Activated CD4-positive, alpha-beta T cell treated with anti-CD3 and anti-CD28 coated beads for 4 hours (primary cell): ENCODE measurements around the gene COQ8A.

Experiments used
- DNase-seq, 2 donors: peaks; one replicate each; pipeline ENCODE4 v3.0.0-alpha.2; 2020

The COQ8A gene

DNA sequence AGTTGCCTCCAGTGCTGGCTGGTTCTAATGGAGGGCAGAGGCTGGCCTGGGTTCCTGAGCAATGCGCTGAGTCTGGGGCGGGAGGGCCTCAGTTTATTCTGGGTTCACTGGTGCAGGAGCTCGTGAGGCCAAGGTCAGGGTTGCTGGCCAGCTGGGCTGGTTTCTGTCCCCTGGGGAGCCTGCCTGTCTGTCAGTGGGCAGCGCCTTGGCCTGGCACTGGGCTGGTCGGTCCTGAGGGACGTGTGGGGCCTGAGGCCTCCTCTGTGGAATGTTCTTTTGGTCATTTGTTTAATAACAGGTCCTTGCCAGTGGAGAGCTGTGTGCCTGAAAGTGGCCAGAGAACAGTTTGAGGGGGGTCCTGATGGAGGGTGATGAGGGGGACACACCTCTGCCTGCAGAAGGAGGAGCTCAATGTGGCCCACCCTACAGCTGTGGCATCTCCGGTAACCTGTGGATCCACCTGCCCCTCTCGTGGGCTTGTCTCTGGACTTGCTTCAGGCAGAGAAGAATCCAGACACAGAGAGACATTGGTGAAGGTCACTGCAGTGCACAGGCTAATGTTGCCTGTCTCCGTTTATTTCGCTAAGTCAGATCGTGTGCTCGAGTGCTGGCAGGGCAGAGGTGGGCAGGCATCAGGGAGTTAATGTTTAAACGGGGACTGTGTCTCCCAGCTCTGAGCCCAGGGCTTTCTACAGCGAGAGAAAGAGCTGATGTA is 34.6 kb downstream of the COQ8A start:
- DNase-seq, result no peak

GRCh38 chr1:226975259-226976250 is 35.5 kb downstream of the COQ8A start:
- no peak for DNase-seq

DNA sequence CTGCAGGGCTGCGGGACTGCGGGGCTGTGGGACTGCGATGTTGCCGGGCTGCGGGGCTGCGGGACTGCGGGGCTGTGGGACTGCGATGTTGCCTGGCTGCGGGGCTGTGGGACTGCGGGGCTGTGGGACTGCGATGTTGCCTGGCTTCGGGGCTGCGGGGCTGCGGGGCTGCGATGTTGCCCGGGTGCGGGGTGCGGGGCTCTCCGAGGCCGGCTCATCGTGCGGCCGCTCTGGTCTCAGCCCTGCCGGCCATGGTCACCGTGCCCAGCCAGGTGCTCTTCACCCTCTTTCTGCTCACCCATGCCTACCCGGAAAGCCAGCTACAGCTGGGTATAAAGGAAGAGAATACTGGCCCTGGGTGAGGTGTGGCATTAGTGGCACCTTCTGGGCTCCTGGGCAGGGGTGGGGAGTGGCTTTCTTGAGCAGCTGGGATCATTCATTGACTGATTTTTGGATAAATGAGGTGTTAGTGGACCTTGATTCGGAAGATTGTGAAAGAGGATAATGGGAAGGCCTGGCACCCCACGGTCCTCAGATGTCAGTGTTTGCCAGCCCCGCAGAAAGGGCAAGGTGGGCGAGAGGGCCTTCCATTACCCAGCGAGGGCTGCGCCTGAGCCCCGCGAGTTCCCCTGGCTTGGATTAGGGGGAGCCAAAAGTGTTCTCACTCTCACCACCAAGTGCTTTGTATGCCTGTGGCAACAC is 36.3 kb downstream of the COQ8A start:
- no peak for DNase-seq

- no peak for DNase-seq
Measured at GRCh38 chr1:226976978-226977642, 37.0 kb downstream of the COQ8A start.

GRCh38 chr1:226977643-226978431 is 37.7 kb downstream of the COQ8A start:
- DNase-seq, result no peak

DNA sequence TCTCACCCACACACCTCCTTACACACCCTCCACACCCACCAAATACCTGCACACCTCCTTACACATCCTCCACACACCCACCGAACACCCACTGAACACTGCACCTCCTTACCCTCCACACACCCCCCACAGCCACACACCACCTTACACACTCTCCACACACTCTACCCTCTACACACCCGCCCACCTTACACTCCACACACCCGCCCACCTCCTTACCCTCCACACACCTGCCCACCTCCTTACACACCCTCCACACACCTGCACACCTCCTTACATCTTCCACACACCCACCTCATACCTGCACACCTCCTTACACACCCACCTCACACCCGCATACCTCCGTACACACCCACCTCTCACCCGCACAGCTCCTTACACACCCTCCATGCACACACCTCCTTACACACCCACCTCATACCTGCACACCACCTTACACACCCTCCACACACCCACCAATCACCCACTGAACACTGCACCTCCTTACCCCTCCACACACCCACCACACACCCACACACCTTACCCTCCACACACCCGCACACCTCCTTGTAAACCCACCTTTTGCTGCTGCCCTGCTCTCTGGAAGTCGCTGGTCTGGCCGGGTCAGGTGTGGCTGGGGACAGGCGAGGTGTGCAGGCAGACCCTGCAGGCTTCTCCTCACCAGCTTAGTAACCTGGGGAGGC is 38.5 kb downstream of the COQ8A start:
- DNase-seq, result no peak

- DNase-seq, result no peak
Measured at GRCh38 chr1:226979115-226979516, 39.0 kb downstream of the COQ8A start.

- DNase-seq, result no peak
Measured at GRCh38 chr1:226979517-226980121, 39.5 kb downstream of the COQ8A start.

GRCh38 chr1:226980122-226980560 is 40.0 kb downstream of the COQ8A start:
- no peak for DNase-seq

- no peak for DNase-seq
Measured at GRCh38 chr1:226980565-226981385, 40.7 kb downstream of the COQ8A start.

DNA sequence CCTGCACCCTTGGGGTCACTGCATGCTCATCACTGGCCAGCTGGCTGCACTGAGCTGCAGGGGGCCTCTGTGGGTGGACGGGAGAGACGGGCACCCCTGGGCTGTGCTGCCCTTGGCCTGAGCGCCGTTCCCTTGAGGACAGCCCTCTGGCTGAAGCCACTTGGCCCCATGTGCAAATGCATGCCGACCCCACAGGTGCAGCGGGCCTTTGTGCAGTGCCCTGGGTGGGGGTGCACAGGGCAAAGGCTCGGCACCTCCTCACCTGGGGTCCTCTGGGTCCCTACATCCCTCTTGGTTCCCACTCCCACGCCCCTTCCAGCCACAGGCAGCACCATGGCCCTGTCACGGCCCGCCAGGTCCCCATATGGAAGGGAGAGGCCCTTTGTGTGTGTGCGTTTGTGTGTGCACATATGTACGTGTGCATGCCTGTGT is 41.3 kb downstream of the COQ8A start:
- no peak for DNase-seq

DNA sequence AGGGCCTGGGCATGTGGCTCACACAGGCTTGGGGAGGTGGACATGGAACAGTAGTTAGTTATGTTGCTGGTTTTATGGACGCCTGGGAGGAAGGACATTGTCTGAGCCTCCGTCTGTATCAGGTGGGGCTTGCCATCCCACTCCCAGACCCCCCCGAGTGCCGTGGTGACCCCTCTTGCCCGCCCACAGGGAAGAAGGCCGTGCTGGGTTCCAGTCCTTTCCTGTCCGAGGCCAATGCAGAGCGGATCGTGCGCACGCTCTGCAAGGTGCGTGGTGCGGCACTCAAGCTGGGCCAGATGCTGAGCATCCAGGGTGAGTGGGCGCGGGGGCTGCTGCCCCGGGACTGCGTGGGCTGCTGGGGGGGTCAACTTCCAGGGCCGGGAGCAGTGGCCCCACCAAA is 41.7 kb downstream of the COQ8A start:
- DNase-seq, result no peak

GRCh38 chr1:226982451-226983177 is 42.5 kb downstream of the COQ8A start:
- DNase-seq, result no peak

GRCh38 chr1:226983247-226983991 is 43.3 kb downstream of the COQ8A start:
- DNase-seq, result no peak

GRCh38 chr1:226983992-226984364 is 43.9 kb downstream of the COQ8A start:
- DNase-seq, result no peak

- no peak for DNase-seq
Measured at GRCh38 chr1:226984521-226985238, 44.6 kb downstream of the COQ8A start.

GRCh38 chr1:226985239-226985838 is 45.2 kb downstream of the COQ8A start:
- no peak for DNase-seq
